ENCODE measurements around the gene HMGN4. TPM values are rescaled to one million over a fixed set of nuclear protein-coding genes. Genes with fewer than 3 reads are reported as not detected.
"Not testable (repeated sequence)": the region's sequence is repeated elsewhere in the genome, so short reads cannot be mapped to it uniquely, and the experiment has no call there.

The HMGN4 gene
- total RNA-seq, 1 donor: 62.2 TPM

- no peak overlapping the region for H3K4me2 ChIP-seq (ENCODE audit: insufficient read depth, low read length)
- H4K20me1 ChIP-seq (ENCODE audit: insufficient read depth, low read length): peaks cover 9% of the 10 kb centered on the region
- TF ChIP-seq CTCF (IDR thresholded peaks at IDR 0.05; ENCODE audit: extremely low read depth, low read depth, low read length): no peak
- no peak for DNase-seq (ENCODE audit: insufficient read length, low spot score, missing footprints)
- no peaks in the 10 kb centered on the region for H3K27me3 ChIP-seq (ENCODE audit: insufficient read depth, low read length)
- peaks cover 15% of the 10 kb centered on the region for H3K4me1 ChIP-seq (ENCODE audit: insufficient read depth, low read length)
- H3K4me3 ChIP-seq (ENCODE audit: insufficient read depth, low read length): no peak overlapping the region
- H3K36me3 ChIP-seq (ENCODE audit: insufficient read depth, low read length): peaks cover 18% of the 10 kb centered on the region
- H3K9me3 ChIP-seq (ENCODE audit: low read depth, low read length): no peaks in the 10 kb centered on the region
- H3K79me2 ChIP-seq (ENCODE audit: insufficient read depth, low read length): peaks cover 54% of the 10 kb centered on the region
- H2AFZ ChIP-seq (ENCODE audit: low read length): no peak overlapping the region
- no peak overlapping the region for H3K27ac ChIP-seq (ENCODE audit: low read depth, low read length)
These were observed 3.4 kb downstream of the HMGN4 start for GRCh38 chr6:26541579-26541978.

GRCh38 chr6:26543953-26544352 lies 5.8 kb downstream of the HMGN4 start:
- H3K79me2 ChIP-seq (ENCODE audit: insufficient read depth, low read length): peaks cover 46% of the 10 kb centered on the region

GRCh38 chr6:26544473-26544872 lies 6.3 kb downstream of the HMGN4 start:
- H3K79me2 ChIP-seq (ENCODE audit: insufficient read depth, low read length): peaks cover 41% of the 10 kb centered on the region
- no peak overlapping the region for H2AFZ ChIP-seq (ENCODE audit: low read length)
- no peak overlapping the region for H3K4me3 ChIP-seq (ENCODE audit: insufficient read depth, low read length)
- H3K4me1 ChIP-seq (ENCODE audit: insufficient read depth, low read length): peaks cover 3% of the 10 kb centered on the region
- H3K4me2 ChIP-seq (ENCODE audit: insufficient read depth, low read length): no peak overlapping the region
- no peaks in the 10 kb centered on the region for H3K9me3 ChIP-seq (ENCODE audit: low read depth, low read length)
- peaks cover 5% of the 10 kb centered on the region for H4K20me1 ChIP-seq (ENCODE audit: insufficient read depth, low read length)
- peaks cover 18% of the 10 kb centered on the region for H3K36me3 ChIP-seq (ENCODE audit: insufficient read depth, low read length)
- DNase-seq (ENCODE audit: insufficient read length, low spot score, missing footprints): no peak
- no peak overlapping the region for H3K27ac ChIP-seq (ENCODE audit: low read depth, low read length)
- TF ChIP-seq CTCF (IDR thresholded peaks at IDR 0.05; ENCODE audit: extremely low read depth, low read depth, low read length): no peak
- H3K27me3 ChIP-seq (ENCODE audit: insufficient read depth, low read length): no peaks in the 10 kb centered on the region

More at GRCh38 chr6:26543953-26544352, 5.8 kb downstream of the HMGN4 start:
- H4K20me1 ChIP-seq (ENCODE audit: insufficient read depth, low read length): peaks cover 5% of the 10 kb centered on the region
- peaks cover 18% of the 10 kb centered on the region for H3K36me3 ChIP-seq (ENCODE audit: insufficient read depth, low read length)
- peaks cover 6% of the 10 kb centered on the region for H3K4me1 ChIP-seq (ENCODE audit: insufficient read depth, low read length)
- H3K27me3 ChIP-seq (ENCODE audit: insufficient read depth, low read length): no peaks in the 10 kb centered on the region
- no peak overlapping the region for H3K4me2 ChIP-seq (ENCODE audit: insufficient read depth, low read length)
- H3K27ac ChIP-seq (ENCODE audit: low read depth, low read length): no peak overlapping the region
- no peak for DNase-seq (ENCODE audit: insufficient read length, low spot score, missing footprints)
- no peak overlapping the region for H2AFZ ChIP-seq (ENCODE audit: low read length)
- H3K4me3 ChIP-seq (ENCODE audit: insufficient read depth, low read length): no peak overlapping the region
- H3K9me3 ChIP-seq (ENCODE audit: low read depth, low read length): no peaks in the 10 kb centered on the region
- peak; percentile 43 for TF ChIP-seq CTCF (IDR thresholded peaks at IDR 0.05; ENCODE audit: extremely low read depth, low read depth, low read length)

GRCh38 chr6:26545627-26546026 lies 7.5 kb downstream of the HMGN4 start:
- H3K4me1 ChIP-seq (ENCODE audit: insufficient read depth, low read length): no peaks in the 10 kb centered on the region

GRCh38 chr6:26547363-26547762 lies 9.2 kb downstream of the HMGN4 start:
- H3K27me3 ChIP-seq (ENCODE audit: insufficient read depth, low read length); H3K4me3 ChIP-seq (ENCODE audit: insufficient read depth, low read length); H2AFZ ChIP-seq (ENCODE audit: low read length); H3K4me2 ChIP-seq (ENCODE audit: insufficient read depth, low read length); H3K27ac ChIP-seq (ENCODE audit: low read depth, low read length); H3K4me1 ChIP-seq (ENCODE audit: insufficient read depth, low read length); H4K20me1 ChIP-seq (ENCODE audit: insufficient read depth, low read length); DNase-seq (ENCODE audit: insufficient read length, low spot score, missing footprints); H3K9me3 ChIP-seq (ENCODE audit: low read depth, low read length): not testable (repeated sequence)
- peaks cover 14% of the 10 kb centered on the region for H3K79me2 ChIP-seq (ENCODE audit: insufficient read depth, low read length)
- H3K36me3 ChIP-seq (ENCODE audit: insufficient read depth, low read length): peaks cover 14% of the 10 kb centered on the region

More at GRCh38 chr6:26545627-26546026, 7.5 kb downstream of the HMGN4 start:
- no peak for TF ChIP-seq CTCF (IDR thresholded peaks at IDR 0.05; ENCODE audit: extremely low read depth, low read depth, low read length)
- Histone ChIP-seq H3K4me3 (ENCODE audit: insufficient read depth, low read length) (no peak overlapping the region), H4K20me1 (ENCODE audit: insufficient read depth, low read length) (peaks cover 5% of the 10 kb centered on the region), H3K27ac (ENCODE audit: low read depth, low read length) (no peak overlapping the region), H3K79me2 (ENCODE audit: insufficient read depth, low read length) (peaks cover 30% of the 10 kb centered on the region), H2AFZ (ENCODE audit: low read length) (no peak overlapping the region), H3K4me2 (ENCODE audit: insufficient read depth, low read length) (no peak overlapping the region), H3K9me3 (ENCODE audit: low read depth, low read length) (no peaks in the 10 kb centered on the region), H3K36me3 (ENCODE audit: insufficient read depth, low read length) (peaks cover 14% of the 10 kb centered on the region), H3K27me3 (ENCODE audit: insufficient read depth, low read length) (no peaks in the 10 kb centered on the region)
- DNase-seq (ENCODE audit: insufficient read length, low spot score, missing footprints): no peak

Measured in osteoblast (primary cell).